Caki2 (cell line): Measurements from ENCODE around the gene LRRN2. TPM values are rescaled to one million over a fixed set of nuclear protein-coding genes. Genes with fewer than 3 reads are reported as not detected.
A peak's percentile ranks its signal among the peaks of the same experiment; 100 is the strongest.
"Not testable (repeated sequence)": the region's sequence is repeated elsewhere in the genome, so short reads cannot be mapped to it uniquely, and the experiment has no call there.

Experiments used
- DNase-seq: peaks from one replicate; pipeline ENCODE4 v3.0.0-alpha.2; 2015; ENCODE audit warnings: low read depth
- in situ Hi-C: cut with HindIII; loops from 2 replicates; pipeline ENCODE4 v1.10.0; 2016; ENCODE audit warnings: low sequenced_read_pairs, low pct_unique_long_range_greater_than_20kb, mixed read lengths
- total RNA-seq: library from RNA; depleted of rRNA; stranded (reverse); fragments of >200 nt; shearing (Covaris generic); gene quantifications from 2 replicates; pipeline ENCODE4 v1.2.3, GENCODE V29; 2014; ENCODE audit warnings: low replicate concordance; rRNA removed

LRRN2 gene
- total RNA-seq = 0.64 TPM in 1 of 2 replicates, not detected in the other

DNA sequence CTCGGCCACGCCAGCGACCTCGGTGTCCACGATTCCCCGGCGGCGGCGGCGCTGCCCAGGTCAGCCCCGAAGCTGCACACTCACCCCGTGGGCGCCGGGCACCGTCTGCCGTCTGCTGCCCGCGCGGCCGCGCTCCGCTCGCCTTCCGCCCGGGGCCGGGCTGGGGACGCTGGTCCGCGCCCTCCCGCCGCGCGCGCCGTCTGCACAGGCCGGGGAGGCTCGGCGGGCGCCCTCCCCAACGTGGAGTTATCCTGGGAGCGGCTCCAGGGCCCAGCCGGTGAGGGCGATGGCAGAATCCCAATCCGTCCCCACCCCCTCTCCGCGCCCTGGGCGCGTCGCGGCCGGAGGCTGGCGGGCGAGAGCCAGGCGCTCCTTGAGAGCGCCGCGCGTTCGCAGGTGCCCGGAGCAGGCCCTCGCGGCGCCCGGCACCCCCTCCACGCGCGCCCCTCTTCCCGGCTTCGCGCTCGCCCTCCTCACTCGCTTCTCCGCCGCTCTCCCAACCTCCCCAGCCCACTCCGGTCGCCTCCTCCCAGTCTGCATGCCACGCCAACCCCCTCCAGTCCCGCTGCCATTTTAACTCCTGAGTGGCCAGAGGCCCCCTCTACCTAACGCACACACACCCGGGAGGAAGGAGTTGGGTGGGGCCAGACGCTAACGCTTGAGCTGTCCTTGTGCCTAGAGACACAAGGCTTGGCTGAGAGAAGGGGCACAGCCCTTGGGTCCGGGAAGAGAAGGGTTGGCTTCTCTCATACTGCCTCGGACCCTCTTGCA, at the start of gene LRRN2:
Gene LRRN2 (minus strand): TSS at position 503 of the 771 bp plus-strand sequence. CDS start 65,746 bp downstream, outside the sequence.
- in situ Hi-C loops = no loop called here
- no peak for DNase-seq

DNA sequence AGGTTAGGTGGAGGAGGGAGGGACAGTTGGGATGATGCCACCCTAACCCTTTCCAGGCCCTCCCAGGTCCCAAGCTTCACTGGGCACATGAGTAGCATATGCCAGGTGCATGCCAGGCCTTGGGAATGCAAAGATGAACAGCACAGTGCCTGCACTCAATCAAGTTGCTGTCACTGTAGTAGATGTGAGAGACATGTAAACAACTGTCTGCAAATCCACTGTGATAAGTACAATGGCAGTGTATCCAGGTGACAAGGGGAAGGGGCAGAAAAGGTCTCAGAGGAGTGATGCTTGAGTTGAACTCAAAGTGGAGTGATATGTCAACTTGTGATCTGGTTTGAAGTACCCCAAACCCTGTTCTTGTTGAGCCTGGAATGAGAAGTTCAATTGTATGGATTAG, 49.5 kb upstream of the LRRN2 start:
- in situ Hi-C loops = no loop called here
- DNase-seq = no peak

DNA sequence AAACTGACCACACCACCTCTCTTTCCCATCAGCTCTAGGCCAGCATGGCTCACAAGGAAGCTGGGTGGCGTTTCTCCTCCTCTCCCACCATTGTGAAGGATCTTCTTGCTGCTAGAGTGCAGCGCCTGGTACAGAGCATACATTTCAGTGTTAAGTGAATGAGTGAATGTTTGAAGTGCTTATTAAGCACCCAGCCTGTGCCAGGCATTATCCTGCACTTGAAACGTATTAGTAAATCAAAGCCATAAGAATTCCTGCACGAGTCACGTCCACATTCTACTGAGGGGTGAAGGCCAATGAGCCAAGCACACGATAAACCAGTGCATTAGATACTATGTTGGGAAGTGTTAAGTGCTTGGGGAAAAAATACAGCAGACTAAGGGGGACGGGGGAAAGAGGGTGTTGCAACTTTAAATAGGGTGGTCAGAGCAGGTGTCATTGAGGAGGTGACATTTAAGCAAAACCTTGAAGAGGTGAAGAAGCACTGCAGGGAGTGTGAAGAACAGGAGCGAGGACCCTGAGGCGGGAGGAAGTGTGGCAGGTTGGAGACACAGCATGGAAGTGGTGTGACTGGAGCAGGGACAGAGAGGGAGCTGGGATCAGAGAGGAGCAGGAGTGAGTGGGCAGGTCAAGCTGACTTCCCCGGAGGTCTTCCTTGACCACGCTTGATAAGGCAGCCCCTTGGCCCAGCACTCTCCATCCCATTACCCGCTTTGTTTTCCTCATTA, 48.5 kb upstream of the LRRN2 start:
- no peak for DNase-seq
- in situ Hi-C loops = no loop called here

DNA sequence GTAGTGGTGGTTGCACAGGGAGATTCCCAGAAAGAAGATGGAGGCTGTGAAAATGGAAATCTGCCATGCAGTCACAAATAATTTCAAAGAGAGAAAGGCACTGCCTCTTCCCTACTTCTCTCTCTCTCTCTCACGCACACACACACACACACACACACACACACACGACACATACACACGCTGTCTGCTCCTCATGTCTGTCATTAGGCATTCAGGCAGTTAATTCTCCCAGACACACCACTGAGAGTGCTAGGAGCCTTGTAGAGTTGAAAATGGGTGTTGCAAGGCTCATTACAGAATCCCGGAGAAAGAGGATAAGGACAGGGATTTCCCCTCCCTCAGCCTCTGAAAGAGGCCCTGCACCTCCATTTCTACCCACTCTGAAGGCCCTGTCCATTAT, 47.8 kb upstream of the LRRN2 start:
- no peak for DNase-seq
- in situ Hi-C loops = no loop called here

DNA sequence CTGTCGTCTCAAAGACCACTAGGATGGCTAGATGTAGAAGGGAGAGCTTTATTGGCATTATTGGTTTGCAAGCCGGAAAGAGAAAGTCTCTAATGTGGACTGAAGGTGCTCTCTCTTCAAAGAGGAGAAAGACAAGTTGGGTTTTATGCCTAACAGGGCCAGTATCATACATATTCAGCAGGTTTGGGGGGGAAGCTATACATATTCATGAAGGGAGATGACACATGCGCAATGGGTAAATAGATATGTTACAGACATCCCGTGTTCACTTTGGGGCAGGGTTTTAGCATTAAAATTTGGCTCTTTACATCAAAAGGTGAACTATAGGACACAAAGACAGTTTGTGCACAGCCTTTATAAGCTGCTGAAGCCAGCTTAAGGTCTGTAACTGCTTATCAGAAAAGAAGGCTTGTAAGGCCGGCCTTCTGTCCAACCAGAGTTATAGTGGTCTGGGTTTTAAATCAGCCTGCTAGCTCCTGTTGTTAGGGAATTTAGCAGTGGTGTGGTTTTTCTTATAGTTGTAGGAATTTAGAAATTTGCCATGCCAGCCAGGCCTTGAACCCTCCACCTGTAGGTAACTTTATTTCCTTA, 46.5 kb upstream of the LRRN2 start:
- no peak for DNase-seq
- in situ Hi-C loops = no loop called here

DNA sequence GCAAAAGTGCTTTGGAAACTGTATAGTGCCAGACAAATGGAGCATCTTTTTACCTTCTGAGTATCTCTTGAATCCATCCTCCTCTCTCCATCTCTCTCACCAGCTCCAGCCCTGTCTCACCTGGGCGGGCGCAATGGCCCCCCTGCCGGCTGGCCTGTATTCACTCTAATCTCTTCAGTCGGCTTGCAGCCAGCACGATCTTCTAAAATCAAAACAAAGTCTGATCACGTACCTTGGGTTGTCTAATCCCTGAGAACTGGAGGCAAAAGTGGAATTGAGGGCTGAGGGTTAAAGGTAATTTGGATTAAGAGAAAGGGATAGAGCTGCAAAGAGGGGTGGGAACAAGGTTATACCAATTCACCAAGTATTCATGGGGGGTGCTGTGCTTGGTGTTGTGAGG, 46.0 kb upstream of the LRRN2 start:
- in situ Hi-C loops = no loop called here
- DNase-seq = no peak

DNA sequence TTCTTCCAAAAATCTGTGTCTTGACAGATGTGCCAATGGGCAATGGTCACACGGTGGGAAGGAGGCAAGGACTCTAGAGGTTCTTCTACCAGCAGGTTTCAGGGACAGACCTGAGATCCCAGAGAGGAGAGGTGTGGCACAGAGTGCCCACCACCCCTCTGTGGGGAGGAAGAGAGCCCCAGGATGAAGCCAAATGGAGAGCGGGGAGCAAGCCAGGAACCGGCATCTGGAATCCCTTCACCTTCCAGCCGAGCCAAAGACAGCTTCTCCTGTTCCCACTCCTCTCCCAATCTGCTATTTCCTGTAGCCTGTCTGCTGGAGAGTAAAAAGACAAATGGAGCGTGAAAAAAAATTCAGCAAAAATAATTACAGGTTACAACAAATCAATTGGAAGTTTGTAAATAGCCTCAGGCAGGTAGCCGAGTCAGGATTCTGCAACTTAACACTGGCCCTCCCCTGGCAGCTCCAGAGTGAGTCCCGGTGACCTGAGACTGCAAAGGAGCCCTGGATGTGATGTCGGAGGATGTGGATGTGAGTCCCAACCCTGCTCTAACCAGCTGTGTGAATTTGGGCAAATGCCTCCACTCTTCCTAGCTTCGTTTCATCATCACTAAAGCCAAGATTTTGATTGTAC, 45.4 kb upstream of the LRRN2 start:
- in situ Hi-C loops = no loop called here

DNA sequence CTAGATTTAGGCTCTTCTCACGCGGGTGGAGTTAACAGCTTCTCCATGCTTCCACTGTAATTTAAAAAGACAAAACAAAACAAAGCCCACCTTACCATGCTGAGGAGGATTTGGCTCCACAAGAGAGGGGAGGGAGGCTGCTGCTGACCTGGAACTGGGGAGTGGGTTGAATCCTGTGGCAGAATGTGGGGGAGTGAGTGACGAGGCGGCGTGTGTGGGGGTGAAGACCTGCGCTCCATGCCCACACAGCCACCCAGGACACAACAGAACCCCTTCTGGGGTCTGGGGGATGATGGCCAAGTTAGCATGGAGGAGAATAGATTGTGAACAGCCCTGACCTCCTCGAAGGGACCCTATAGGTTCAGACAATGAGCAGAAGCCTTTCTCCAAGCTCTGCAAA, 44.0 kb upstream of the LRRN2 start:
- no peak for DNase-seq
- in situ Hi-C loops = no loop called here

More for the DNA sequence above, 45.4 kb upstream of the LRRN2 start:
- no peak for DNase-seq

DNA sequence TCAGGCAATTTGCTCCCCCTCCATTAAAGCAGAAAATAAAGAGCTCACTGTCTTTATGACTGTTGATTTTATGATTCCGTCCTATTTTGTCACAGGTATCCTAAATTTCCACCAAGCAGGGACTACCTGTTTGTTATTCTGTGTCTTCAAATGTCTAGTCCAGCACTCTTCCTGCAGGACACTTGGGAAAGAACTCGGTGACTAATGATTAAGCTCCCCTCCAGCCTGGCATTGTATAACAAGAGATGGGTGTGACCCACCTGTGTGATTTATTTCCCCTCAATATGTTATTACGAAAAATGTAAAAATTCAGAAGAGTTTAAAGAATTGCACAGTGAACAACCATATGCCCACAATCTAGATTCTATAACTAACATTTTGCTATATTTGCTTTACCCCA, 42.9 kb upstream of the LRRN2 start:
- in situ Hi-C loops = no loop called here
- no peak for DNase-seq

DNA sequence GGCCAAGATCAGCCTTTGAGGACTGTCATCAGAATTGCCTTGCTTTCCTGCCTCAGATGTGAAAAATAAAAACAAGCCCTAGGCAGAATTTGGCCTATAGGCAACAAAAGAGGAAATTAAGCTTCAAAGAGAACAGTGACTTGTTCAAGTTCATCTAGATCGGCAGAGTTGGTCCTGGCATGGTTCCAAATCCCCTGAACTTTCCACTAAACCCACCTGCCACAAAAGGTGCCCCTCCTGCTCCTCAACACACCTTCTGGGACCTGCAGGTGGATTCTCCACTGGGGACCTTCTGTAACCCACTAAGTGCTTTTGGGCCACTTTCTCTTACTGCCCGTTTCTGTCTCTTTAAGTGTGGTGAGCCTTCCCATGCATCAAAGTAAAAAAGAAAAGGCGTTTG, 42.5 kb upstream of the LRRN2 start:
- in situ Hi-C loops = no loop called here
- no peak for DNase-seq

DNA sequence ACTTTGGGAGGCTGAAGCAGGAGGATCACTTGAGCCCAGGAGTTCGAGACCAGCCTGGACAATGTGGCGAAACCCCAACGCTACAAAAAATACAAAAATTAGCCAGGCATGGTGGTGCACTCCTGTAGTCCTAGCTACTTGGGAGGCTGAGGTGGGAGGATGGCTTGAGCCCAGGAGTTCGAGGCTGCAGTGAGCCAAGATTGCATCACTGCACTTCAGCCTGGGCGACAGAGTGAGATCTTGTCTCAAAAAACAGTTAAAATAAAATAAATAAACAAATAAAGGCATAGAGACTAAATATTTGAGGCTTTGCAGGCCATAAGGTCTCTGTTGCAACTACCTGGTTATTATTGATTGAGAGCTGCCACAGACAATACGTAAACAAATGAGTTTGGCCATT, 41.9 kb upstream of the LRRN2 start:
- DNase-seq, in situ Hi-C loops: not testable (repeated sequence)

DNA sequence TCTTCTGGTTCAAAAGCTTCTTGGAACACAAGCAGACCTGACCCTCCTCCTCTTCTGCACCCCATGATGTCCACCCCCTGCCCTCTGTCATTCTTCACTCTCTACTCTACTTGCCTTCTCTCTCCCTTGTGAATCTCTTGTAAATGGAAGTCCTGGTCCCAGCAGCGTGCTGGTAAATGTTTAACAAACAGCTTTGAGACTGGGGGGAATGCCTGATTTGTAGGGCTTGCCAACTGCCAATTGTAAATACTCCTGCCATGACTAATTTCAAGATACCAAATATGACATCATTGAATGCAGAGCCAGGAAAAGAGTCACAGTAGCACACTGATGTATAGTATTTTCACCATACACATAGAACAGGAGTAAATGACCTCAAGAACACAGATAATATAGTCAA, 40.9 kb upstream of the LRRN2 start:
- DNase-seq = peak; percentile 77

DNA sequence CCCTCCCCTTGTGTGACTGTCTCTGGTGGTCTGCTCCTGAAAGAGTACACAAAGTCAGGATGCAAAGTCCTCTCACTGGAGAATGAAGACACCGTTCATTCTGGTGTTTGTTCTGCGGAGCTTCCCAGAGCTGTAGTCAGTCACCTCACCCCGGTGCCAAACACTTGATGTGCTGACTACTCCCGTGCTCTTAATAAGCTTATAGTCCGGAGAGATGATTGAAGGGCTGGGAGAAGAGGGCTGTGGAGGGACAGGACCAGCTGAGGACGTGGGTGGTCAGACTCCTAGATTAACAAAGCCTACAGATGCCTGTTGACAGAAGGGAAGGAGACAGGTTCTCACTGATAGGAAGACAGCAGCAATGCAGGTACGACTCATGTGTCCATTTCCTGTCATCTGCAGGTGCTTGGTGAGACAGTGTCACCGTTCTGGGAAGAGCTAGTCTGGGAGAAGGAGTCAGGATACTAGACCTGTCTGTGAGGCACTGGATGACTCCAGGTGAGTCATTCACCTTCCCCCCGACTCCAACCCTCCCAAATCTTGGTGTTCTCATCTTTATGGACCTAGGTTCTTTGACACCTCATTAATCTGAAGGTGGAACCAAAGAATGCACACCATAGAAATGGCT, 40.4 kb upstream of the LRRN2 start:
- in situ Hi-C loops = no loop called here
- DNase-seq = no peak

More for the DNA sequence above, 40.9 kb upstream of the LRRN2 start:
- in situ Hi-C loops = no loop called here

DNA sequence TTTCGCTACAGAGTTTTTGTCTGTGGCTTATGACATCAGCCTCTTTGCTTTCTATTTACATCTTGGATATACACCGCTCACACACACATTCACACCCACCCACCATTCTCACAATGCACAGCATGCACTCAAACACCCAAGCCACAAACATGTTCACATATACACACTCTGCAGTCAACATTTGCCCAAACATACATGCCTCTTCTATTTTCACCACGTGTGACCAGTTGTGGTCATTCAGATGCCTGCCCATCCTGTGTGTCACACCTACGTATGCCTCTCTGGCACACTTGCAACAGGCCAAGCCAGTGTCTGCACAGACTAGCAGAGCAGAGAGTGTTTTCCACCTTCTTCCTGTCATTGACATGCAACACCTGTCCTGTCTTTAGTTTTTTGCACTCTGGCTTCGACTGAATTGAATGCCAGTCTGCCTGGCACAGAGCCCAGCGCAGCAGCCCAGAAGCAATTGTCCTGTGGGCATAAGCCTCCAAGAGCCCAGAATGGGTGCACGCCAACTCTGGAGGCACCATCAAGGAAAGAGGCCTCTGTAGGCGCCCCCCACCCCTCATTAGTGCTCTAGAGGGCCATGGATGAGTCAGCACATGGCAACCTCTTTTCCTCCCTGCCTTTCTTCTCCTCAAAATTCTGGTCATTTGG, 37.7 kb upstream of the LRRN2 start:
- DNase-seq = no peak
- in situ Hi-C loops = no loop called here

DNA sequence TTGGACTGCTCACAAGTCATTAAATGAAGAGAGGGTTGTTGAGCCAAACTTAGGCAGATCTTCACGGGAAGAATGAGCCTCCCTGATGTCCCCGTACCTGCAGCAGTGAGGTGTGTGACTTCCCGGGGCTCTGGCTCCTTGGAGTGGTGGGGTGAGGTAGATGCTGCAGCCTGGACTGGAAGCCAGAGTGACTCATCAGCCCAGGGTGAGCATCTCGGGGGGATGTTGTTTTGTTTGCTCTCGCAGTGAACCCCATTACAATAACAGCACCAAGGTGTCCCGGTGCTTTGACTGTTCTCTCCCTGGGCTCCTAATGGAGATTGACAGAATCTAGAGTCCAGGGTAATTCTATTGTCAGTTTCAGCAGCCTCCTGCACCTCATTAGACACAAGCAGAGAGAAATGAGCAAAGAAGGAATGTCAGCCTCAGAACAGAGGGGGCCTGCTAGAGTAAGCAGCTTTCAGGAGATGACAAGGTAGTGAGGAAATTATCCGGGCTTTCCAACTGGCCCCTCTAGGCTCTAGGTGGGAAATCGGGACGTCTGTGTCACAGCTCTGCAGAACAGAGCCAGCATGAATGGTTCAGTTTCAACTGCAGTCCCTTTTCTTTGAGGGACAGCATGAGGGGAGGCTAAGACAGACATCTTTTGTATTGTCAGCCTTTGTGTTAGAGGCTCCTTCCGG, 36.0 kb upstream of the LRRN2 start:
- in situ Hi-C loops = no loop called here

DNA sequence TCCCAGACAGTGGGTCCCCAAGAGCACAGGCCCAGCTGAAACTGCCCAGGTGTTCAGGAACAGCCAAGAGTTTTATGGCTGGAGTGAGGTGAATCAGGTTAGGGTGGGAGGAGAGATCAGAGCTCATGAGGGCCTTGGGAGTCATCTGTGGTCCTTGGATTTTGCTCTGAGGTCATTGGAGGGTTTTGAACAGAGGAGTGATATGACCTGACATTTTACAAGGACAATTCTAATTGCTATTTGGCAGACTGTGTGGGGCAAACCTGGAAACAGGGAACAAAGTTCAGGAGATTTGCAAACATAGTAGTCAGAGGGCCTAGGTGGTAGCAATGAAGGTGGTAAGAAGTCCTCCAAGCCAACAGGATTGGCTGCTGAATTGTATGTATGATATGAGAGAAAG, 31.1 kb upstream of the LRRN2 start:
- no peak for DNase-seq
- in situ Hi-C loops = no loop called here

More for the DNA sequence above, 36.0 kb upstream of the LRRN2 start:
- DNase-seq = no peak

DNA sequence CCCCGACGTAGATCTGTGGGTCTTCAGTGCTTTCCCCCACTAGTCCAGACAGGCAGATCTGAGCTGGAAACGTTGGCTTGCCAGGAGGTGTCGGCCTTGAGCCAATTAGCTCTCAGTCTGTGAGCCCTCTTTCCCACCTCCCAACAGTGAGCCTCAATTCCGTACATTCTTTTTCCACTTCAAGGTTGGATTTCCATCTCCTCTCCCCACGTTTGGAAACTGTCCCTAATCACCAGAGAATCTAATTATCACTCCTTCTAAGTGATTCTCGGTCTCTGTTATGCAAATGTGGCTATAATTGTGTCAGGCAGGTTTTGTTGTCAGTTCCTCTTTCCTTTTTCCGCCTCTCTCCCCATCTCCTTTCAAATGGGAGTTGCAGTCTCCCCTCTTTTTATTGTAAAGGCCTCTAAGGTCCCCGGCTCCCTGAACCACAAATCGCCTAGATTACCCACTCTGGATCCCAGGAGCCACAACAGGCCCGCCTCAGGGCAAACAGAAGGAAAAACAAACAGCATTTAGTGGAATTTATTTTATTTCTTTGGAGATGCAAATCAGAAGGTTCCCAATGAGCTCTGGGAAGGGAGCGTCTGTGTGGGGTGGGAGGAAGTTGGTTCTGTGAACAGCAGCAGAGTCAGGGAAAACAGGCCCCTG, 29.4 kb upstream of the LRRN2 start:
- no peak for DNase-seq
- in situ Hi-C loops = no loop called here
